WERI-Rb-1 (cell line): Measurements from ENCODE around the gene OMA1.

Source experiments
- DNase-seq: peaks from one replicate; pipeline ENCODE4 v3.0.0-alpha.2; 2020
- H3K27ac ChIP-seq: fragments of 250-450 bp; sonication (Bioruptor Pico); 2 replicates; pipeline ENCODE4 v1.5.1; 2020; ENCODE audit warnings: mild to moderate bottlenecking, moderate library complexity
- H3K27me3 ChIP-seq: fragments of 250-450 bp; sonication (Bioruptor Pico); 2 replicates; pipeline ENCODE4 v1.5.1; 2021; ENCODE audit warnings: mild to moderate bottlenecking, low read depth, moderate library complexity; ENCODE audit not compliant: insufficient read depth, severe bottlenecking
- H3K36me3 ChIP-seq: fragments of 250-450 bp; sonication (Bioruptor Pico); 2 replicates; pipeline ENCODE4 v1.5.1; 2020; ENCODE audit warnings: mild to moderate bottlenecking, moderate library complexity
- H3K4me3 ChIP-seq: 2 replicates; pipeline ENCODE4 v1.5.1; 2011; ENCODE audit warnings: low read depth, mild to moderate bottlenecking, control low read depth, low read length
- H3K9me3 ChIP-seq: fragments of 250-450 bp; sonication (Bioruptor Pico); 2 replicates; pipeline ENCODE4 v1.5.1; 2021; ENCODE audit warnings: mild to moderate bottlenecking, moderate library complexity; ENCODE audit not compliant: severe bottlenecking
- TF ChIP-seq, protein P1 (sequence below): IDR thresholded peaks from 2 replicates; pipeline ENCODE4 v1.5.1; 2011; ENCODE audit warnings: low read depth, mild to moderate bottlenecking, control low read depth, inconsistent platforms, low read length

OMA1 gene

GRCh38 chr1:58442114-58442513, 104.4 kb downstream of the OMA1 start:
- no peak for DNase-seq
- Histone ChIP-seq H3K36me3 (no peaks in the 10 kb centered on the region), H3K9me3 (no peaks in the 10 kb centered on the region)

GRCh38 chr1:58441699-58442098, 104.8 kb downstream of the OMA1 start:
- peak; percentile 58 for DNase-seq
- Histone ChIP-seq H3K9me3 (no peaks in the 10 kb centered on the region), H3K36me3 (no peaks in the 10 kb centered on the region), H3K27me3 (no peaks in the 10 kb centered on the region), H3K4me3 (peak overlapping the region; percentile 15; the same call in 1 of the 2 replicates), H3K27ac (peak overlapping the region; percentile 77)
- TF ChIP-seq, protein P1, sequence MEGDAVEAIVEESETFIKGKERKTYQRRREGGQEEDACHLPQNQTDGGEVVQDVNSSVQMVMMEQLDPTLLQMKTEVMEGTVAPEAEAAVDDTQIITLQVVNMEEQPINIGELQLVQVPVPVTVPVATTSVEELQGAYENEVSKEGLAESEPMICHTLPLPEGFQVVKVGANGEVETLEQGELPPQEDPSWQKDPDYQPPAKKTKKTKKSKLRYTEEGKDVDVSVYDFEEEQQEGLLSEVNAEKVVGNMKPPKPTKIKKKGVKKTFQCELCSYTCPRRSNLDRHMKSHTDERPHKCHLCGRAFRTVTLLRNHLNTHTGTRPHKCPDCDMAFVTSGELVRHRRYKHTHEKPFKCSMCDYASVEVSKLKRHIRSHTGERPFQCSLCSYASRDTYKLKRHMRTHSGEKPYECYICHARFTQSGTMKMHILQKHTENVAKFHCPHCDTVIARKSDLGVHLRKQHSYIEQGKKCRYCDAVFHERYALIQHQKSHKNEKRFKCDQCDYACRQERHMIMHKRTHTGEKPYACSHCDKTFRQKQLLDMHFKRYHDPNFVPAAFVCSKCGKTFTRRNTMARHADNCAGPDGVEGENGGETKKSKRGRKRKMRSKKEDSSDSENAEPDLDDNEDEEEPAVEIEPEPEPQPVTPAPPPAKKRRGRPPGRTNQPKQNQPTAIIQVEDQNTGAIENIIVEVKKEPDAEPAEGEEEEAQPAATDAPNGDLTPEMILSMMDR, result no peak

More at GRCh38 chr1:58442114-58442513, 104.4 kb downstream of the OMA1 start:
- no peak overlapping the region for H3K4me3 ChIP-seq
- H3K27me3 ChIP-seq, result no peaks in the 10 kb centered on the region
- TF ChIP-seq, protein P1, result no peak
- H3K27ac ChIP-seq, result peak overlapping the region; percentile 77

GRCh38 chr1:58440696-58441095, 105.8 kb downstream of the OMA1 start:
- TF ChIP-seq, protein P1, result no peak
- no peaks in the 10 kb centered on the region for H3K36me3 ChIP-seq
- no peak for DNase-seq

GRCh38 chr1:58439946-58440345, 106.6 kb downstream of the OMA1 start:
- no peak for DNase-seq
- no peaks in the 10 kb centered on the region for H3K9me3 ChIP-seq
- no peak overlapping the region for H3K27ac ChIP-seq
- no peak overlapping the region for H3K4me3 ChIP-seq
- TF ChIP-seq, protein P1, result no peak
- no peaks in the 10 kb centered on the region for H3K36me3 ChIP-seq
- no peaks in the 10 kb centered on the region for H3K27me3 ChIP-seq

More at GRCh38 chr1:58440696-58441095, 105.8 kb downstream of the OMA1 start:
- Histone ChIP-seq H3K27ac (peak overlapping the region; percentile 77), H3K27me3 (no peaks in the 10 kb centered on the region), H3K9me3 (no peaks in the 10 kb centered on the region), H3K4me3 (no peak overlapping the region)

- H3K27me3 ChIP-seq, result no peaks in the 10 kb centered on the region
- TF ChIP-seq, protein P1, result no peak
- H3K9me3 ChIP-seq, result no peaks in the 10 kb centered on the region
- DNase-seq, result no peak
- H3K36me3 ChIP-seq, result no peaks in the 10 kb centered on the region
- no peak overlapping the region for H3K27ac ChIP-seq
- H3K4me3 ChIP-seq, result no peak overlapping the region
Observed at GRCh38 chr1:58438468-58438867, 108.1 kb downstream of the OMA1 start.

- TF ChIP-seq, protein P1, result no peak
- Histone ChIP-seq H3K27me3 (no peaks in the 10 kb centered on the region), H3K9me3 (no peaks in the 10 kb centered on the region), H3K27ac (no peak overlapping the region), H3K36me3 (no peaks in the 10 kb centered on the region), H3K4me3 (no peak overlapping the region)
- no peak for DNase-seq
Observed at GRCh38 chr1:58437623-58438022, 108.9 kb downstream of the OMA1 start.
